ENCODE data around the gene AKAP6.

Gene AKAP6

GRCh38 chr14:32762886-32763285 lies 433.8 kb downstream of the AKAP6 start:
- no peak for DNase-seq (ENCODE audit: extremely low read depth, low read depth)
- no peak for TF ChIP-seq CTCF (IDR thresholded peaks at IDR 0.05; ENCODE audit: low read depth, low read length)

GRCh38 chr14:32763673-32764072 lies 434.6 kb downstream of the AKAP6 start:
- no peak for DNase-seq (ENCODE audit: extremely low read depth, low read depth)

GRCh38 chr14:32764131-32764530 lies 435.0 kb downstream of the AKAP6 start:
- DNase-seq (ENCODE audit: extremely low read depth, low read depth): no peak
- no peak for TF ChIP-seq CTCF (IDR thresholded peaks at IDR 0.05; ENCODE audit: low read depth, low read length)

More at GRCh38 chr14:32763673-32764072, 434.6 kb downstream of the AKAP6 start:
- no peak for TF ChIP-seq CTCF (IDR thresholded peaks at IDR 0.05; ENCODE audit: low read depth, low read length)

- DNase-seq (ENCODE audit: extremely low read depth, low read depth): no peak
- no peak for TF ChIP-seq CTCF (IDR thresholded peaks at IDR 0.05; ENCODE audit: low read depth, low read length)
Measured at GRCh38 chr14:32770422-32770821, 441.3 kb downstream of the AKAP6 start.

GRCh38 chr14:32774214-32774613 lies 445.1 kb downstream of the AKAP6 start:
- TF ChIP-seq CTCF (IDR thresholded peaks at IDR 0.05; ENCODE audit: low read depth, low read length): no peak
- no peak for DNase-seq (ENCODE audit: extremely low read depth, low read depth)

- no peak for TF ChIP-seq CTCF (IDR thresholded peaks at IDR 0.05; ENCODE audit: low read depth, low read length)
- DNase-seq (ENCODE audit: extremely low read depth, low read depth): no peak
Measured at GRCh38 chr14:32779840-32780239, 450.7 kb downstream of the AKAP6 start.

GRCh38 chr14:32784405-32784804 lies 455.3 kb downstream of the AKAP6 start:
- no peak for TF ChIP-seq CTCF (IDR thresholded peaks at IDR 0.05; ENCODE audit: low read depth, low read length)
- DNase-seq (ENCODE audit: extremely low read depth, low read depth): no peak

Data from AG09319 (cell line).